ENCODE data around the gene AMBRA1.
"Not testable (repeated sequence)": the region's sequence is repeated elsewhere in the genome, so short reads cannot be mapped to it uniquely, and the experiment has no call there.

Gene AMBRA1

DNA sequence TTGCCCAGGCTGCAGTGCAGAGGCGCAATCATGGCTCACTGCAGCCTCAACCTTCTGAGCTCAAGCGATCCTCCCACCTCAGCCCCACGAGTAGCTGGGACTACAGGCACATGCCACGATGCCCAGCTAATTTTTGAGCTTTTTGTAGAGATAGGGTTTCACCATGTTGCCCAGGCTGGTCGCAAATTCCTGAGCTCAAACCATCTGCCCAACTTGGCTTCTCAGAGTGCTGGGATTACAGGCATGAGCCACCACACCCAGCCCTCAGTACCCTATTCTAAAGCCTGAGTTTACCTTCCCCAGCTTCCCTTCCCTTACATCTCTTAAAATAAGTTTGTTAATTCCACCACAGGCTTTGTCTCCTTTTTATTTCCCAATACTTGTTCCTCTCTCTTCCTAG, 59.1 kb downstream of the AMBRA1 start:
- DNase-seq (ENCODE audit: low read depth in 2 of 2), result no peak

- no peak for DNase-seq (ENCODE audit: low read depth in 2 of 2)
Measured at GRCh38 chr11:46533396-46534100, 60.3 kb downstream of the AMBRA1 start.

GRCh38 chr11:46529928-46530574, 63.8 kb downstream of the AMBRA1 start:
- DNase-seq (ENCODE audit: low read depth in 2 of 2), result no peak

DNA sequence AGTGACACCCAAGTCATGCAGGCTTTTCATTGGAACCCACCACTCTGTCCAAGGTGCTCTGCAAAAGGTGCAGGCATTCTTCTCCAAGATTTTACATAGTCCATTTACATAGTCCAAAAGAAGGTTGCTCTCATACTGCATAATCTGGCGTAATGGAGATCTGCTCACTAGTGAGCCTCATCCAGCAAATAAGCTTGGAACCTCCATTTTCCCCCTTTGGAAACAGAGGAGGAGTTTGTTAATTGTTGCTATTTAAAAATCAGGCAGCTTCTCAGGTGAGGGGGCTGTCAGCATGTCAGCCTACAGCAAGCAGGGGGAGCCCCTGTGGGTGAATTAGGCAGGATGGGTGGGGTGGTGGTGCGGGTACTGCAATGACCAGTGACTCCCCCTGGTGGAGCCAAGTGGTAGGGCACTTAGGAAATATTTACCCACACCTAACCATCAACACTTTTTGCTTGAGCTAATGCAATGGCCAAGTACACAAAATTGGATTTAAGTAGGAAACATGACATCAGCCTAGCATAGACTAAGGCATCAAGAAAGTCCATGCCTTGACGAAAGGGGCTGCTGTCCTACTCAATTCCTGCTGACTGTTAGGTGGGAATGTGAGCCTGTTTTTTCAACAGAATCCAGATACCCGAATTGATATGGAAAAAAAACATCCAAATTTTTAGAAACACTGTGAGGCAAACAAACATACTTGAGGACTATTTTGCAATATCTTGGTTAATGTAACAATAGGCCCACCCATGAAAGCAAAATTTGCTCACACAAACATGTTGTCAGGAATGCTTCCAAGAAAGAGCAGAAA, 64.5 kb downstream of the AMBRA1 start:
- peak; percentile 42 to 54 for DNase-seq (ENCODE audit: low read depth in 2 of 2)

- no peak for DNase-seq (ENCODE audit: low read depth in 2 of 2)
Measured at GRCh38 chr11:46528445-46529094, 65.3 kb downstream of the AMBRA1 start.

GRCh38 chr11:46527591-46528130, 66.2 kb downstream of the AMBRA1 start:
- DNase-seq (ENCODE audit: low read depth in 2 of 2), result no peak

- DNase-seq (ENCODE audit: low read depth in 2 of 2), result no peak
Measured at GRCh38 chr11:46526216-46527215, 67.3 kb downstream of the AMBRA1 start.

GRCh38 chr11:46524201-46524770, 69.5 kb downstream of the AMBRA1 start:
- DNase-seq (ENCODE audit: low read depth in 2 of 2), result no peak

DNA sequence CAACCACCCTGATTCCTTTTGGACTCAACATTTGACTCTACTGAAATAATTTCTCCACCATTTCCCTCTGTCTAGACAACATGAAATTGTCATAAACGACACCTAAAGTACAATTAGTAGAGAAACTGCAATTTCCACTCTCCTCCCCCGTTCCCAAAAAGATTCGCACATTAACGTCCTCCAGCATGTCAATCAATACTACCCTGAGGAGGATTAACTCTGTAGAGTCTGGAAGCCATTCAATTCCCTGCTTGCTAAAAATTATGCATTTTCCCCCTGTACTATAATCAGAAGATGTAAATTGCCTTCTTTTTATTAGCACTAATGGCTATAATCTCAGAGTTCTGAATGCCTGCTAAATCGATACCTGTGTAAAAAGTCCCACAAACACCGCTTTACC, 70.5 kb downstream of the AMBRA1 start:
- no peak for DNase-seq (ENCODE audit: low read depth in 2 of 2)

DNA sequence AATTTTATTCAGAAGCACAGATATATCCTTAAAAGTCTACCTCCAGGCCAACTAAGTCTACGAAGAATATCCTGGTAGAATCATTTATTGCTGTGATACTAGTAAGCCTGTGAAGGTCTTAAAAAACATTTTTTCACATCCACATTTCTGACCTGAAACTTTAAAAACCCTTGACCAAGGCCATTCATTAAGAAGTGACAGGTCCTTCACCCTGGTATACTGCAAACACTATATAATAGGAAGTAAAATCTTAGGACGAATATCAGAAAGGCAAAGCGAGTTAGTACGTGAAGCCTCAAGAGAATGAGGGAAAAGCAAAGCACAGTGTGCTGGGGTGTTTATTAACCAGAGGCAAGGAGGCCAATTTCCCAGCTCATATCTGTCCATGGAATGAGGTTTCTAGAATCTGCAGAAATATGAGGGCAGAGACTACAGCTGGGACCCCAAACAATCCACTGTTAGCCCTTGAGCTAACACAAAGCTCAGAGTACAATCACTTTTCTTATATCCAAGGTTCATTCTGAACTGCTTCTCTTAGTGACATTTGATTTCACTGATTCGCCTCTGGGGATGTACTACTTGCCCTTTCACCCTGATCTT, 71.0 kb downstream of the AMBRA1 start:
- no peak for DNase-seq (ENCODE audit: low read depth in 2 of 2)

GRCh38 chr11:46521961-46522681, 71.7 kb downstream of the AMBRA1 start:
- no peak for DNase-seq (ENCODE audit: low read depth in 2 of 2)

DNA sequence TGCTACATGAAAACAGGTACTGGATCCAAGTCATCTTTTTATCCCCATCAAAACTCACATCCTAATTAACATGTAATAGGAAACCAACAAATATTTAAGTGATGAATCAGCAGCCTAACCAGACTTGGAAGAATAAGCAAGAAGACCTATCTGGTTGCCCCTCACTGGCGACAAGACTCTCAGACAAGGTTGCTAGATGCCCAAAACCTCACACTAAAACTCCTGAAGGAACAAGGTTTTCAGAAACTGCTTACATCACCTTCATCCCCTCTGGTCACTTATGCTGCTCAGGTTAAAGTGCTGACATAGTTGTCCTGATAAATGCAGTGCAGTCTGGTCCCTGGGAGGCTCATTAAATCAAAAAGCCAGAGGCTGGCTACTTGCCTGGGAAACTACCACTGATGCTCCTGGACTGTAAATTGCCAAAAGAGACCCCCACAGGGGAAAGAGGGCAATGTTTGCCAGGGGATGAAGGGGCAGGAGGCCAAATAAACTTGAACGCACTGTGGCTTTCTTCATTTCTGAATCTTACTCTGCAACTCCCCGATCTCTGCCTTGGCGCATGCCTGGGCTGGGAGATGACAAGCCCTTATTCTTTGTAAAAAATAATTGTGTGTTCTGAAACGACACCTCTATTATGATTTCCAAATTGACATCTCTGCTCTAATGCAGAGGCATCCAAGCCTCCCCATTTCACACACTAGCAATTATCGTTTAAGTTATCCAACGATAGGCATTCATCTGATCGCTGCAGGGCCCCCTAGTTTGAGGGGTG, 72.7 kb downstream of the AMBRA1 start:
- DNase-seq (ENCODE audit: low read depth in 2 of 2), result no peak

- no peak for DNase-seq (ENCODE audit: low read depth in 2 of 2)
Measured at GRCh38 chr11:46519351-46519750, 74.5 kb downstream of the AMBRA1 start.

DNA sequence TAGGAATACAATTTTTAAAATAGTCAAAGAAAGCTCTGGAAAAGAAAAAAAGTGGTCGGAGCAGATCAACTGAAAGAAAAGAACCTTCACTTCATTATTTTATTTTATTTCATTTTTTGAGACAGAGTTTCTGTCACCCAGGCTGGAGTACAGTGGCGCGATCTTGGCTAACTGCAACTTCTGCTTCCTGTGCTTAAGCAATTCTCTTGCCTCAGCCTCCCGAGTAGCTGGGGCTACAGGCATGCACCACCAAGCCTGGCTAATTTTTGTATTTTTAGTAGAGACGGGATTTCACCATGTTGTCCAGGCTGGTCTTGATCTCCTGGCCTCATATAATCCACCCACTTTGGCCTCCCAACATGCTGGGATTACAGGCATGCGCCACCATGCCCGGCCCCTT, 74.9 kb downstream of the AMBRA1 start:
- DNase-seq (ENCODE audit: low read depth in 2 of 2), result not testable (repeated sequence)

GRCh38 chr11:46514370-46514769, 79.5 kb downstream of the AMBRA1 start:
- DNase-seq (ENCODE audit: low read depth in 2 of 2), result no peak

DNA sequence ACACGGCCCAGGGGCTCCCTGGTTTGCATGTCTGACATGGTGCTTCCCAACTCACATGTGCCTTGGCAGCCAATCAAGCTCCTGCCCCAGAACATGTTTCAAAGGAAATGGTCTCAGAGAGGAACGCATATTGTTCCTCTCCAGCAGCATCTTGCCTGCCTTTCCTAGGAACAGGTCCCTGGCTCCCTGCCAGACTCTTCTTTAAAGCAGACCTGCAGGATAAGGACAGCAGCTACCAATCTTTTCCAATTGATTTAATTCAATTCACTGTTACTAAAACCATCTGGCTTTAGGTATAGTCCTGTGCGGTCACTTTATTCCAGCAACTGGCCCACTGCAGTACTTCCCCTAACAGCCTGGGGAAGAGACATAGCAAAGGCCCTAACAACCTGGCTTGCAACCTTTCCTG, 79.9 kb downstream of the AMBRA1 start:
- no peak for DNase-seq (ENCODE audit: low read depth in 2 of 2)

DNA sequence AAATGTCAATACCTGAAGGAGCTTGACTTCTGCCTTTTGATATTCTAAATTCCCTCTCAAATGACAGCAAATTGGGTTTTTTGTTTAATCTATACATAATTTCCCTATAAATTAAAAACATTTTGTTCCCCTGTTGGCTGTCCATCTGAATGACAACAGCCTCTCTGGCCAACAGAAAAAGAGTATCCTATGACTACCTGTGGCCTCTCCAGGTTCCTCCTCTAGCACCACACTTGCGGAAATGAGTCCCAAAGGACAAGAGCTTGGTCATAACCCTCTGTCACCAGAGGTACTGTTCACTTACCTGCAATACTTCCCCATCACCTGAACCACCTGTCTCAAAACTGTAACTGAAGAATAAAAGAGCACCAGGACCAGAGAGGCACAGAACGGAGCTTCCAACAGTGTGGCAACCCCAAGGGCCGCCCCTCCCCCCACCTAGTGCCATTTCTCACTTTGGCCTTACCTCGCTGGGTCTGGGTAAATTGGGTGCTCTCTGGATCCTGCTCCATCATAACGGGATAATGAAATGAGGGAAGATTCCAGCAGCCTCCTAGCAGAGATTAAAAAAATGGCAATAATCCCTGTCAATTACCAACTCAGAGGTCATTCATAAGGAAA, 81.5 kb downstream of the AMBRA1 start:
- DNase-seq (ENCODE audit: low read depth in 2 of 2), result no peak

GRCh38 chr11:46511342-46511741, 82.5 kb downstream of the AMBRA1 start:
- no peak for DNase-seq (ENCODE audit: low read depth in 2 of 2)
